ENCODE data around the gene IGDCC3.

DNA sequence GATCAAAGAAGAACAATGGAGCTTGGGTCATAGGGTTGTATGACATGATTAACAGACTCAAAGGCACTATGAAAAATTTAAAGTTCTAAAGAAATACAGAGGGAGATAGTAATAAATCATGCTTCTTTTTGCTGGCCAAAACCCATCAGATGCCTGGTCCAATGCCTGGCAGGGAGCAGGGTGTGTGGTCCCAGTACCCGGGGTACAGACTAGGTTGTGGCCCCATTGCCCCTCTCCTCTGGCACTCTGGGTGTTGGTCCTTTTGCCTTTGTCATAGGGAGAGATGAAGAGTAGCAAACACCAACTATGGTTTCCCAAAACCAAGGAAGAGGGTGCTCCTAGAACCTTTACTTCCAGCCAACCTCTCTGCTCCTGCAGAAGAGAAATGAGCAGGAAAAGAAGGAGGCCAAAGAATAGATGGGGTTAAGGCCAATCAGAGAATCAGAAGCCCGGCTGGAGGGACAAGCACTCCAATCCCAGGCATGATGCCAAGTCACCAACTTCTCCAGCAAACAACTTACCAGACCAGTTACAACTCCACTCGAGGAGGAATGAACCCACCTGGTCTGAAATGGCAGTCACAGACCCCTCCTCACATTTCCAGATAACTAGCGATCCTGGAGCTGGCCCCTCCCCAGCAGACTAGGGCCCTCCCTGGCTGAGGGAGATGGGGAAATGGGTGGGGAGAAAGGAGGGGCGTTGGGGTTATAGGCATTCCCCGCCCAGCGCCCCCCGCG is 1.8 kb downstream of the IGDCC3 start:
- TF ChIP-seq, protein P1, sequence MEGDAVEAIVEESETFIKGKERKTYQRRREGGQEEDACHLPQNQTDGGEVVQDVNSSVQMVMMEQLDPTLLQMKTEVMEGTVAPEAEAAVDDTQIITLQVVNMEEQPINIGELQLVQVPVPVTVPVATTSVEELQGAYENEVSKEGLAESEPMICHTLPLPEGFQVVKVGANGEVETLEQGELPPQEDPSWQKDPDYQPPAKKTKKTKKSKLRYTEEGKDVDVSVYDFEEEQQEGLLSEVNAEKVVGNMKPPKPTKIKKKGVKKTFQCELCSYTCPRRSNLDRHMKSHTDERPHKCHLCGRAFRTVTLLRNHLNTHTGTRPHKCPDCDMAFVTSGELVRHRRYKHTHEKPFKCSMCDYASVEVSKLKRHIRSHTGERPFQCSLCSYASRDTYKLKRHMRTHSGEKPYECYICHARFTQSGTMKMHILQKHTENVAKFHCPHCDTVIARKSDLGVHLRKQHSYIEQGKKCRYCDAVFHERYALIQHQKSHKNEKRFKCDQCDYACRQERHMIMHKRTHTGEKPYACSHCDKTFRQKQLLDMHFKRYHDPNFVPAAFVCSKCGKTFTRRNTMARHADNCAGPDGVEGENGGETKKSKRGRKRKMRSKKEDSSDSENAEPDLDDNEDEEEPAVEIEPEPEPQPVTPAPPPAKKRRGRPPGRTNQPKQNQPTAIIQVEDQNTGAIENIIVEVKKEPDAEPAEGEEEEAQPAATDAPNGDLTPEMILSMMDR (IDR thresholded peaks at IDR 0.05 in 8 of 11, conservative IDR thresholded peaks at IDR 0.05 in 3 of 11), result no peak
- TF ChIP-seq POLR2AphosphoS5 (IDR thresholded peaks at IDR 0.05), result no peak
